HG03045 (cell line): ENCODE results near the gene RIPPLY1.

Experiments used
- ATAC-seq: cut with Tn5 transposase; IDR thresholded peaks from one replicate; pipeline ENCODE4 v1.9.1; 2021; ENCODE audit warnings: mild to moderate bottlenecking, moderate library complexity; ENCODE audit not compliant: unreplicated experiment

Gene RIPPLY1, protein sequence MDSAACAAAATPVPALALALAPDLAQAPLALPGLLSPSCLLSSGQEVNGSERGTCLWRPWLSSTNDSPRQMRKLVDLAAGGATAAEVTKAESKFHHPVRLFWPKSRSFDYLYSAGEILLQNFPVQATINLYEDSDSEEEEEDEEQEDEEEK

DNA sequence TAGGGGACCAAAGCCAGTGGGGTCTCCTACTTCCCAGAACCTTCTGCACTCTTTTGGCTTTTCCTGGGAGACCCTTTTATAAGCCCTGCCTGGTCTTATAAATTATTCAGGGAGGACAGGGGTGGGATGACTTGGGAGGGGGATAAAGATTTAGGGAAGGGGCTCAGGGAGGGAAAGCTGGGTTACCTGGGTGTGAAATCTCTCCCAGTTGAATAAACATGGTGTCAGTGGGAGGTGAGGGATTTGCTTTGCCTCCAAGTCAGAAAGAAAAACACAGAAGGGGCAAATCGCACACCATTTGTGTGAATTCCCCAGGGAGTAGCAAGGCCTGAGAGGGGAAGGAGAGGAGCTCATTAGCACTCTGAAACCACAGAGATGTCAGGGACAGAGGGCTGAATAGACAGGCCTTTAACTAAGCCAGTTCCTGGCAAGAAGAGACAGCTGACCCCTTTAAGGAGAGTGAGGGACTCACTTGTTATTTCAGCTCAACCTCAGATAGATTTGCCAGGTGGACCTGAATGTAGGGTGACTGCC is at the start of gene RIPPLY1:
RIPPLY1 (minus strand) TSS at position 51 of the 534 bp plus-strand sequence. CDS start 54 bp downstream, outside the sequence.
- ATAC-seq: no peak

- ATAC-seq: no peak
These were observed 49.4 kb upstream of the RIPPLY1 start for GRCh38 chrX:106952538-106952937.

GRCh38 chrX:106952089-106952488 is 48.9 kb upstream of the RIPPLY1 start:
- ATAC-seq: no peak

GRCh38 chrX:106951230-106951629 is 48.1 kb upstream of the RIPPLY1 start:
- no peak for ATAC-seq

DNA sequence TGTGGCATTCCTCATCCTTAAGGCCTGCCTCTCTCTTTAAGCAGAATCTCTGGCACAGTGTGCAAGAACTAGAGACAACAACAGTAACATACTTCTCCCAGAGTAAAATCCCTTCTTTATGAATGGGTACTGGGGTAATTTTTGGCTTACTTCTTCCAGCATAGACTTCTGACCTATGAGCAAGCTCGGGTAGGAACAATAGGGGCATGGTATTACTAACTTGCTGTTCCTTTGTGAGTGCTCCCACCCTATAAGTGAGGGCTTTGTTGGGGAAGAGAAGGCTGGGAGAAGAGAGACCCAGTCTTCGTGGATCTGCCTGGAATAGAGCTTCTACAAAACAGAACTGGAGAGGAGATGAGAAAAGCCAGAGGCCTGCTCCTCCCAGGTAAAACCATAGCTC is 47.2 kb upstream of the RIPPLY1 start:
- ATAC-seq: no peak

- no peak for ATAC-seq
These were observed 46.2 kb upstream of the RIPPLY1 start for GRCh38 chrX:106949366-106949765.

- no peak for ATAC-seq
These were observed 45.5 kb upstream of the RIPPLY1 start for GRCh38 chrX:106948641-106949040.

- ATAC-seq: no peak
These were observed 43.3 kb upstream of the RIPPLY1 start for GRCh38 chrX:106946464-106946863.

DNA sequence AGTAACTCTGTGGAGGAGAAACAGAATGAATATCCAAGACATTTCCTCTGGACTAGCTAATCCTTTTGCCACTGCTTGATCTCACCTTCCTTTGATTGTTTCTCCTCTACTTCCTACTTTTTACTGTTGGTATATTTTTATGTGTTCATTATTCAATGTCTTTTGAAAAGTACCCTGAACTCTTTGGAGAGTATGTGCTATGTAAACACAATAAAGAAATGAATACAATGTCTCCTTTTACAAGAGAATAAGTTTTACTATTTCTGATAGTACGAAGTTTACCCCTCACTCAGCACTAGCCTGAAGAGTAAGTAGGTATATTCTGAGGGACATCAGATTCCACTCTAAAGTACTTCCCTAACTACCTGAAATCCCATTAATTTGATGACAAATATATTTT is 36.9 kb upstream of the RIPPLY1 start:
- ATAC-seq: no peak

- ATAC-seq: no peak
These were observed 36.4 kb upstream of the RIPPLY1 start for GRCh38 chrX:106939566-106939965.

DNA sequence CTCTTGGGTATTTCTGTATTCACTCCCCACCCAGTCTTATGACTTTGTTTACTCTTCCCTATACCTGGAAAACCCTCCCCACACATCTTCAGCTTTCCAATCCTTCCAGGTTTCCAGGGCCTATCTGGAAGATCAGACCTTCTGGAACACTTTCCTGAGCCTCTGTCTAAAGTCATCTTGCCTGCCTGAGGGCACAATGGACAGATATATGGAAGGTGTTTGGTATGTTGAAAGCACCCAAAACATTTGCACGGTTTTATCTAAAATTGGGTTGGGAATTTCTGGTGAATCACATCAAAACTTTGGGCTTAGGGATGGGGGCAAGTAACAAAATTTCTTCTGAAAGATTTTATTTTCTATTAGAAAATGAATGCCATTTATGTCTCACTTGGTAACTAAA is 33.1 kb upstream of the RIPPLY1 start:
- no peak for ATAC-seq

DNA sequence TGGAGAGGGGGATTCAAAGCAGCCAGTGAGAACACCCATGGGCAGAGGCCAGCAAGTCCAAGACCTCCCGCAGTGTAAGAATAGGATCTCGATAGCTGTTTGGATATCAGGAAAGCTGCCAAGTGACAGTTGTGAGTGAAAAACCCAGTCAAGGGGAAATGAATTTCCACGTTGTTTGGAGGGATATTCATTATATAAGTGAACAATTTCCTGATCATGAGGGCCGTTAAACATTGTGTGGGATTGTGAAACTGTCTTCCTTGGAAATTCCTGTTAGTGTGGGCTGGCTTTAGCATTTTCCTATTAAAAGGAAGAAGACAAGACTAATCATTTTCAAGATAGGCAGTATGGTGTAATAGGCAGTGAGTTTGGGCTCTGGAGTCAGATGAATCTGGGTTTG is 32.0 kb upstream of the RIPPLY1 start:
- ATAC-seq: no peak

GRCh38 chrX:106933538-106933961 is 30.4 kb upstream of the RIPPLY1 start:
- no peak for ATAC-seq

DNA sequence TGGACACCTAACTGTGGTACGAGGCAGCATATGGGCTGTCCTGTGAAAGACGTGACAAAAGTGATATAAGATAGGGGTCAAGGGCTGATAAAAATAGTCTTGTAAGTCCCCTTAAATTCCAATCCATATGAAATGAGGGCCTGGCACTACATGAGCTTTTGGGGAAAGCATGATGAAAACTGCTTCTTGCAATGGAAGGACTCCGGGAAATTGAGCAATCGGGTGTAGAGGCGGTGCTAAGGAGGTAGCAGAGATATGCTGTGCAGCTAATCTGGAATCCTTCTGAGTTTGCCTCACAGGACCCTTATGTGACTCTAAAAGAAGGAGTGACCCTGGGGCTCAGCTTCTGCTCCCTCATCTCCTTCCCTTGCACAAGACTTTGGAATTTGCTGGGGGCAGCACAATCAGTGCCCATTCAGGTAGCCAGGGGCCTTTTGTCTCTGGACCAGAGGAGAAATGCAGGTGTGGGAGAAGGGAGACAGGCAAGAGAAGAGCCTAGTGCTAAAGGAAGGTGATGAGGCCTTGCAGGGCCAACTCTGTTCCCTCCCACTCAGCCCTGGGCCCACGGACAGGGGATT is 29.9 kb upstream of the RIPPLY1 start:
- ATAC-seq: no peak

DNA sequence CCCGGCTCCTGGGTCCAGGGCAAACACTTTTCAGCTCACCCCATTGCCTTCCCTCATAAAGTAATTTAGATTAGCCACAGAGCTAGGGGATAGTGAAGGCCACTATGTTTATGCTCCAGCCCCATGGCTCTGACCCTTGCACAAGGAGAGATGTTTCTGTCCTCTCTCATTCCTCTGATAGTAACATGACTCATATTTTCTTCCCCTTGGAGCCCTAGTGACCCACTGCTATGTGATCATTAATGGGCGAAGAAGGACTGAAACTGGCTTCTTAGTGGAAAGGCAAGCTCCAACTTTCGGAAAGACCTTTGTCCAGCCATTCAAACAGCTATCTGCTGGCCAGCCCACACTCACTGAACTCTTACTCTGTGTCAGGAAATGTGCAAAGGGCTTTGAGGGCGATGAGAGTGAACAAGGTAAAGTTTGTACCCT is 29.4 kb upstream of the RIPPLY1 start:
- ATAC-seq: no peak

DNA sequence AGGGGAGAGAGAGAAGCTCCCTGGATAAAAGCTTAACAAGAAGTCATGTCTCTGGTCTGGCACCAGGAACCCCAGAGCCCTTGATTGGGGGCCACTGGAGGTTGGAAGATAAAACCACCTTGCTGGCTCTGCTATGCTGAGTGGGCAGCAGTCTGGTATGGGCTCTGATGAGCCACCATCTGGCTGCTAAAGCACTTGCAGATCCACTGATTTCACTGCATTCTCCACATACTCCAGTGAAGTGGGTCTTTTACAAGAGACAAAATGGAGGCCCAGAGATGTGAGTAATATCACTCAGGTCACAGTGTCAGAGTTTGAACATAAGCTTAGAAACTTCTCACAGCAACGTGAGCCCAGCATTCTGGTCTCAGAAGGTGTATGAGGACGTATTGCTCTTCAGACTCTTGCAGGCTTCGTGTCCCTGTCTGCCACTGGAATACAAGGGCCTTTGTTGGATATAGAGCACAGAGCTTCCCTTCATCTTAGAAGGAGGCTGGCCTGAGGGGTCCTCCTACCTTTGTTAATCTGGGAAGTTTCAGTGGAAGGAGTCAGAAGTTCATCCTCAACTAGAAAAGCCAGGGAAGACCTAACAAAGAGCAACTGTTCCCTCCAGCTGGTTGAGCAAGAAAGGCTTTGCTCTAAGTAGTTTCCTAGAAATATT is 28.8 kb upstream of the RIPPLY1 start:
- no peak for ATAC-seq

- ATAC-seq: no peak
These were observed 25.1 kb upstream of the RIPPLY1 start for GRCh38 chrX:106928227-106928626.

DNA sequence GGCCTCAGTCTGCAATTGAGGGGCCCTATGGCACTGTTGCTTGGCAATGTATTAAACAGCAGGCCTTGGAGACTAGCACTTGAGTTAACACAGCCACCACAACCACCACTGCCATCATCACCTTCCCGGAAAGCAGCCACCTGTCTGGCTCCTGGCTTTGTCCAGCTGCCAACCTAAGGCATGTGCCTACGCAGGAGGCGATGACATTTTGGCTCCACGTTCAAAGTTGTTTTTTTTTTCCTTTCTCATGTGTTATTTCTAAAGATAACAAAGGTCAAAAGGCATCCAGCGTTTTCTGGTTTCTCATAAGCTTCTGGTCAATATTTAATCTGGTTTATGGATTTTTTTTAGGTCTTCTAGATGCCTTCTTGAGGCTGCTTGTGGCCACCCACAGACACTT is 24.6 kb upstream of the RIPPLY1 start:
- no peak for ATAC-seq

- no peak for ATAC-seq
These were observed 23.9 kb upstream of the RIPPLY1 start for GRCh38 chrX:106927023-106927422.

- ATAC-seq: no peak
These were observed 18.5 kb upstream of the RIPPLY1 start for GRCh38 chrX:106921637-106922036.

GRCh38 chrX:106919932-106920452 is 16.9 kb upstream of the RIPPLY1 start, which contains the start of gene CLDN2:
CLDN2 (plus strand) TSS chrX:106920402; CDS start chrX:106928229, 7,827 bp downstream.
- no peak for ATAC-seq
